Coronary artery (tissue), 2 donors: ENCODE data around the gene HINT2.

Experiments
- DNase-seq: peaks from one replicate; pipeline ENCODE4 v3.0.0-alpha.2; 2017; ENCODE audit warnings: low spot score
- H3K27ac ChIP-seq, 2 donors: fragments of 200-600 bp; sonication (generic); one replicate each; pipeline ENCODE4 v1.5.1; 2016 to 2019
- H3K4me3 ChIP-seq: fragments of 200-600 bp; sonication (generic); 2 replicates; pipeline ENCODE4 v1.5.1; 2016; ENCODE audit warnings: mild to moderate bottlenecking, moderate library complexity
- TF ChIP-seq, protein P1 (sequence below): fragments of 200-600 bp; sonication (generic); IDR thresholded peaks from one replicate; pipeline ENCODE4 v1.5.1; 2019; ENCODE audit warnings: antibody characterized with exemption

The HINT2 gene

DNA sequence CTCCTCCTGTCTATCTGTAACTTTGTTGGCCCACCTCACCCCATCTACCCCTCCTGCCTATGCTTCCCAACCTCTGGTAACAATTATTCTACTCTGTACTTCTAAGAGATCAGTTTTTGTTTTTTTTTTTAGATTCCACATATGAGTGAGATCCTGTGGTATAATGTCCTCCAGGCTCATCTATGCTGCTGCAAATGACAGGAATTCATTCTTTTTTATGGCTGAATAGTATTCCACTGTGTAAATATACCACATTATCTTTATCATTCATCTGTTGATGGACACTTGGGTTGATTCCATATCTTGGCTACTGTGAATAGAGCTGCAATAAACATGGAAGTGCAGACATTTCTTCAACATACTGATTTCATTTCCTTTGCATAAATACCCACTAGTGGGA lies 31.4 kb downstream of the HINT2 start:
- TF ChIP-seq, protein P1, sequence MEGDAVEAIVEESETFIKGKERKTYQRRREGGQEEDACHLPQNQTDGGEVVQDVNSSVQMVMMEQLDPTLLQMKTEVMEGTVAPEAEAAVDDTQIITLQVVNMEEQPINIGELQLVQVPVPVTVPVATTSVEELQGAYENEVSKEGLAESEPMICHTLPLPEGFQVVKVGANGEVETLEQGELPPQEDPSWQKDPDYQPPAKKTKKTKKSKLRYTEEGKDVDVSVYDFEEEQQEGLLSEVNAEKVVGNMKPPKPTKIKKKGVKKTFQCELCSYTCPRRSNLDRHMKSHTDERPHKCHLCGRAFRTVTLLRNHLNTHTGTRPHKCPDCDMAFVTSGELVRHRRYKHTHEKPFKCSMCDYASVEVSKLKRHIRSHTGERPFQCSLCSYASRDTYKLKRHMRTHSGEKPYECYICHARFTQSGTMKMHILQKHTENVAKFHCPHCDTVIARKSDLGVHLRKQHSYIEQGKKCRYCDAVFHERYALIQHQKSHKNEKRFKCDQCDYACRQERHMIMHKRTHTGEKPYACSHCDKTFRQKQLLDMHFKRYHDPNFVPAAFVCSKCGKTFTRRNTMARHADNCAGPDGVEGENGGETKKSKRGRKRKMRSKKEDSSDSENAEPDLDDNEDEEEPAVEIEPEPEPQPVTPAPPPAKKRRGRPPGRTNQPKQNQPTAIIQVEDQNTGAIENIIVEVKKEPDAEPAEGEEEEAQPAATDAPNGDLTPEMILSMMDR: no peak
- no peak overlapping the region for H3K4me3 ChIP-seq
- no peak overlapping the region for H3K27ac ChIP-seq
- no peak for DNase-seq

DNA sequence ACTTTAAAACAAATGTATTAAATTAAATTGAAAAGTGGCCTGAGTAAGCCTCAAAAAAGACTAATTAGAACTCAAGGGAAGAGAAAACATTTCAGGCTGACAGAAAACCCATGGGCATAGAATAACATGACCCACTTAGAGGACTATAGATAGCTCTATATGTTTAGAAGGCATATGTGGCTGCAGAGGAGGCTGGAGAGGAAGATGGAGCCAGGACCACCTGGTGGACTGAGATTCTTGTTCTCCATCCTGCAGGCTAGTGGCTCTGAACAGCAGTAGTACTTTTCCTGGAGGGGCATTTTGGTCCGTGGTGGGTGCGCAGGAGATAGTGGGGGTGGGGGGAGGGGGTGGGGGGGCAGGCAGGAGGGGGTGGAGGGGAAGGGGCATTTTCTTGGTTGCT lies 33.8 kb downstream of the HINT2 start:
- TF ChIP-seq, protein P1: no peak
- DNase-seq: no peak
- H3K4me3 ChIP-seq: no peak overlapping the region
- H3K27ac ChIP-seq: no peak overlapping the region

DNA sequence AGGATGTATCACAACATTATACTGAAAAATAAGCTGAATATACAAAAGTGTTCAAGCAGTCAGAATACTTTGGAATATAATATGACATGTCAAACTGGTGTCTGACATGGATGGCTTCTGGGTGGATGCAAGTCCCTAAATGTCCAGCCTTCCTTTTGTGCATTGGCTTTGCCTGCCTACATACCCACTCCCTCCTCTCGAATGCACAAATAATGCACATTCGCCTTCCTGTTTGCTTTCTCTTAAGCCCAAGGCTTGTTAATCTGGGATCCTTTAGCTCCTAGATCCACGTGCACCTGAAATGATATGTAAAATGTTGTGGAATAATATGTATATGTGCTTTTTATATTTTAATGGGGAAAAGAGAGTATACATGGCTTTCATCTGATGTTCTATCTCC lies 36.3 kb downstream of the HINT2 start:
- TF ChIP-seq, protein P1: no peak
- H3K27ac ChIP-seq: no peak overlapping the region
- no peak overlapping the region for H3K4me3 ChIP-seq
- DNase-seq: no peak

DNA sequence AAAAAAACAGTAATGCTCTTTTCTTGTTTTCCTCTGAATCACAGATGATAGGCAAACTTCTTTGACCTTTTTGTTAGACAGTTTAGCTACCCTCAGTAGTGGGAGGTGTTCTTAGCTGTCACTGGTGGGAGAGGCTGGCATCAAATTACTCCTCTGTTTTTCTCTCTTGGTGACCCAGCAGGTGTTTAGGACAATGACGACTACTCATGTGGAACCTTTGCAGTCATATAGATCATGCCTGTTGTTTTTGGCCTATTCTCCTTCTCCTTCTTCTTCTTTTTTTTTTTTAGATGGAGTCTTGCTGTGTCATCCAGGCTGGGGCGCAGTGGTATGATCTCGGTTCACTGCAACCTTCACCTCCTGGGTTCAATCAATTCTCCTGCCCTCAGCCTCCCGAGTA lies 38.8 kb downstream of the HINT2 start:
- TF ChIP-seq, protein P1: no peak
- DNase-seq: no peak
- H3K4me3 ChIP-seq: no peak overlapping the region
- H3K27ac ChIP-seq: no peak overlapping the region

DNA sequence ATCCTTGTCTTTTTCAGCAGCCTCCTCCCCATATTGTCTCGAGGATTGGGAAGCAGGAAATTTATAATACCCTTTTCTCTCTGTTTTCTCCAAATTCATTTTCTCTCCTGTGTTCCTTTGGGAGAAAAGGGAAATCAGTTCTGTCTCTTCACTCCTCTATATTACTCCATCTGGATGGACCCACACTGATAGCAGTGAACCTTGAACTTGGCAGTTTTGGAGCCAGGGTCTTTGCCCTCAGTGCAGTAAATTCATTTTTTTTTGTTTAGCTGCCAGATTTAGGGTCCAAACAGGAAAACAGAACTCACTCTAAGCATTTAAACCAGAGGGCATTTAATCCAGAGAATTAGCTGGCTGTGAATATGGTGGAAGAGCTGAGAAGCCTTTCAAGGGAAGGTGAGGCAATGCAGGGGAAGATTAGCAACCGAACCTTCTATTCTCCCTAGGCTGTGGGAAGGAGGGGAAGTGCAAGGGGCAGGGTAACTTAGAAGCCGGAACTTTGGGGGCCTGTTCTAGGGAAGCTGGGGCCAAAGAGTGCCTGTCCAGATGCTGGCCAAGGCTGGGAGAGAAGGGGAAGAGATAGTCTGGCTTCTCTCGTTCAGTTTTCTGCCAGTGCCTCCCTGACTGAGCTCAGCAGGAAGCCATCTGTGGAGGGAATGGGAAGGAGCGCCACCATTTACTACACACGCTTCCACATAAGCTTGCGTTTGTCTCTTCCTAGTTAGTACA lies 39.8 kb downstream of the HINT2 start:
- TF ChIP-seq, protein P1: no peak
- Histone ChIP-seq H3K27ac (no peak overlapping the region), H3K4me3 (no peak overlapping the region)
- no peak for DNase-seq

DNA sequence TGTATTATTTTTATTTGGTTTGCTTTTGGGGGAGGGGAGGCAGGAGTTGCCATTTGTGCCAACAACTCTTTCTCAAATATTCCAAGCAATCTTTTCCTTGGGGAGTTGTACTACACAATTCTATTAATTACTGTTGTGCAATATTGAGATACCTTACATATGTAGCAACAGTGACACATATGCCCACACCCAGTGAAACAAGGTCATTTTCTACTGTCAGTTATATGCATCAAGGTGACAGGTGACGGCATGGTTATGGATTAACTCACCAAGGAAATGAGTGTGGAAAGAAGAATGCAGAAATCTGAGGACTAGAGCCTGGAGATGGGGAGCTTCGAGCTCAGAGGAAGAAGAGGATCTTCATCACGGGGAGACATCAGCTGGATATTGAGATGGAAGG lies 42.9 kb downstream of the HINT2 start:
- Histone ChIP-seq H3K4me3 (no peak overlapping the region), H3K27ac (no peak overlapping the region)
- TF ChIP-seq, protein P1: no peak
- no peak for DNase-seq

DNA sequence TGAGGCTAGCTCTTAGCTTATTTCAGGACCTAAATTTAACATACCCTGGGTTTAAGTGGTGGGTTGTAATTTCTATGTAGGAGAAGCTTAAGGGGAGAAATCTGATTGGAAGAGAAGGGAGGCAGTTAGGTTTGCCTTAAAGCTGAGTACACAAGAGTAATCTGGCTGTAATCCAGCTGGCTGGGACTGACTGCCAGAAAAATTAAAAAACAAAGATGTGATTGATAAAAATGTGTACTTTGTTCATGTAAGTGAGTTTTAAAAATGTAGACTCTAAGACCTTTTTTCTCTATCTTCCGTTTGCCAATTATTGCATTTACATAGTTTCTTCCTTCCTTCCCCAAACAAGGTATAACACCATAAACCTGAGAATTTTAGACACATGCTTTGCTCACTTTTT lies 43.3 kb downstream of the HINT2 start:
- no peak overlapping the region for H3K4me3 ChIP-seq
- peak overlapping the region; percentile 39 to 41 for H3K27ac ChIP-seq
- no peak for DNase-seq
- TF ChIP-seq, protein P1: no peak
